GM23338 (cell line): ENCODE measurements around the gene HCST. TPM values are rescaled to one million over a fixed set of nuclear protein-coding genes. Genes with fewer than 3 reads are reported as not detected.
A peak's percentile ranks its signal among the peaks of the same experiment; 100 is the strongest.

Experiments
- ATAC-seq: fragments of 200-7000 bp; cut with Tn5 transposase; 3 replicates; pipeline ENCODE4 v1.9.1; 2020
- DNase-seq: peaks from one replicate; pipeline ENCODE4 v3.0.0-alpha.2; 2015; ENCODE audit warnings: low spot score
- H2AFZ ChIP-seq: fragments of 200-600 bp; sonication (generic); 2 replicates; pipeline ENCODE4 v1.8.0; 2016; ENCODE audit warnings: antibody characterized with exemption, mild to moderate bottlenecking, moderate library complexity
- H3F3A ChIP-seq: fragments of 200-600 bp; sonication (generic); replicated peaks from 2 replicates; pipeline ENCODE4 v1.8.0; 2017; ENCODE audit warnings: antibody characterized with exemption, mixed run types, low read depth
- H3K27ac ChIP-seq: fragments of 200-600 bp; sonication (generic); 2 replicates; pipeline ENCODE4 v1.6.1; 2016; ENCODE audit warnings: low read depth
- H3K27me3 ChIP-seq: fragments of 200-600 bp; sonication (generic); 2 replicates; pipeline ENCODE4 v1.8.0; 2016; ENCODE audit warnings: mild to moderate bottlenecking, mixed run types, moderate library complexity; ENCODE audit not compliant: insufficient read depth
- H3K36me3 ChIP-seq: fragments of 200-600 bp; sonication (generic); 2 replicates; pipeline ENCODE4 v1.8.0; 2016; ENCODE audit warnings: mild to moderate bottlenecking; ENCODE audit not compliant: insufficient read depth
- H3K4me1 ChIP-seq: fragments of 200-600 bp; sonication (generic); 2 replicates; pipeline ENCODE4 v1.8.0; 2016; ENCODE audit warnings: mild to moderate bottlenecking, moderate library complexity; ENCODE audit not compliant: insufficient read depth
- H3K4me2 ChIP-seq: fragments of 200-600 bp; sonication (generic); 2 replicates; pipeline ENCODE4 v1.7.1; 2017; ENCODE audit warnings: mixed run types
- H3K4me3 ChIP-seq: fragments of 200-600 bp; sonication (generic); 2 replicates; pipeline ENCODE4 v1.6.1; 2016; ENCODE audit warnings: mixed run types
- H3K79me2 ChIP-seq: fragments of 200-600 bp; sonication (generic); replicated peaks from 2 replicates; pipeline ENCODE4 v1.8.0; 2017; ENCODE audit warnings: mild to moderate bottlenecking; ENCODE audit not compliant: insufficient read depth
- H3K9me2 ChIP-seq: fragments of 200-600 bp; sonication (generic); 2 replicates; pipeline ENCODE4 v1.8.0; 2017; ENCODE audit not compliant: insufficient read depth
- H4K20me1 ChIP-seq: fragments of 200-600 bp; sonication (generic); replicated peaks from 2 replicates; pipeline ENCODE4 v1.8.0; 2017; ENCODE audit warnings: mild to moderate bottlenecking; ENCODE audit not compliant: insufficient read depth
- H3K27ac Mint-ChIP-seq: 2 replicates; pipeline ENCODE4 v1.8.0; 2020; ENCODE audit warnings: inconsistent platforms, mild to moderate bottlenecking, moderate library complexity, mixed read lengths
- H3K27me3 Mint-ChIP-seq: 3 replicates; pipeline ENCODE4 v1.8.0; 2022; ENCODE audit warnings: low read depth, mild to moderate bottlenecking, moderate library complexity, mixed read lengths, inconsistent platforms; ENCODE audit not compliant: insufficient read depth, poor library complexity
- H3K36me3 Mint-ChIP-seq: 3 replicates; pipeline ENCODE4 v1.8.0; 2021; ENCODE audit warnings: low read depth, mild to moderate bottlenecking, inconsistent platforms, moderate library complexity, mixed read lengths
- H3K4me1 Mint-ChIP-seq: 3 replicates; pipeline ENCODE4 v1.8.0; 2020; ENCODE audit warnings: mild to moderate bottlenecking, inconsistent platforms, mixed read lengths
- H3K4me3 Mint-ChIP-seq: 3 replicates; pipeline ENCODE4 v1.8.0; 2021; ENCODE audit warnings: moderate library complexity, mild to moderate bottlenecking, inconsistent platforms, mixed read lengths
- H3K9me3 Mint-ChIP-seq: 3 replicates; pipeline ENCODE4 v1.8.0; 2020; ENCODE audit warnings: moderate library complexity, mild to moderate bottlenecking, inconsistent platforms, mixed read lengths
- CTCF ChIP-seq, 2 experiments: fragments of 200-600 bp in 1 of 2; sonication (generic) in 1 of 2; conservative IDR thresholded peaks; 2 replicates each; pipeline versions ENCODE4 v1.5.1 to v1.6.1; 2016 to 2017; ENCODE audit warnings: antibody characterized with exemption in 2 of 2, low read depth in 2 of 2, mild to moderate bottlenecking in 2 of 2, moderate library complexity in 1 of 2
- ETS1 ChIP-seq: IDR thresholded peaks from 2 replicates; pipeline ENCODE4 v1.6.1; 2016; ENCODE audit warnings: antibody characterized with exemption
- NANOG ChIP-seq: IDR thresholded peaks from 2 replicates; pipeline ENCODE4 v1.6.1; 2016; ENCODE audit warnings: antibody characterized with exemption, borderline replicate concordance
- ZNF114 ChIP-seq: fragments of 250-450 bp; sonication (Bioruptor Pico); IDR thresholded peaks from 2 replicates; pipeline ENCODE4 v1.5.0; 2020; ENCODE audit warnings: mild to moderate bottlenecking, moderate library complexity
- polyA plus RNA-seq: library from polyadenylated mRNA; unstranded; fragments of >200 nt; fragmentation: Nextera tagmentation; extraction: Ambion mirVana; gene quantifications from 2 replicates; pipeline ENCODE4 v1.2.1, GENCODE V29; 2016
- total RNA-seq: library from RNA; depleted of rRNA; stranded (reverse); fragments of >200 nt; shearing (Covaris generic); gene quantifications from 2 replicates; pipeline ENCODE4 v1.2.3, GENCODE V29; 2014
- TF ChIP-seq, protein P1 (sequence below): fragments of 250-450 bp; sonication (Bioruptor Pico); IDR thresholded peaks from 2 replicates; pipeline ENCODE4 v1.5.0; 2020; ENCODE audit warnings: mild to moderate bottlenecking, moderate library complexity

The HCST gene
- total and polyA plus RNA-seq, 2 experiments from 2014 or later, result 2.1 TPM; not detected in 1

GRCh38 chr19:35919306-35919705 is 17.0 kb downstream of the HCST start (continued):
- TF ChIP-seq, protein P1, sequence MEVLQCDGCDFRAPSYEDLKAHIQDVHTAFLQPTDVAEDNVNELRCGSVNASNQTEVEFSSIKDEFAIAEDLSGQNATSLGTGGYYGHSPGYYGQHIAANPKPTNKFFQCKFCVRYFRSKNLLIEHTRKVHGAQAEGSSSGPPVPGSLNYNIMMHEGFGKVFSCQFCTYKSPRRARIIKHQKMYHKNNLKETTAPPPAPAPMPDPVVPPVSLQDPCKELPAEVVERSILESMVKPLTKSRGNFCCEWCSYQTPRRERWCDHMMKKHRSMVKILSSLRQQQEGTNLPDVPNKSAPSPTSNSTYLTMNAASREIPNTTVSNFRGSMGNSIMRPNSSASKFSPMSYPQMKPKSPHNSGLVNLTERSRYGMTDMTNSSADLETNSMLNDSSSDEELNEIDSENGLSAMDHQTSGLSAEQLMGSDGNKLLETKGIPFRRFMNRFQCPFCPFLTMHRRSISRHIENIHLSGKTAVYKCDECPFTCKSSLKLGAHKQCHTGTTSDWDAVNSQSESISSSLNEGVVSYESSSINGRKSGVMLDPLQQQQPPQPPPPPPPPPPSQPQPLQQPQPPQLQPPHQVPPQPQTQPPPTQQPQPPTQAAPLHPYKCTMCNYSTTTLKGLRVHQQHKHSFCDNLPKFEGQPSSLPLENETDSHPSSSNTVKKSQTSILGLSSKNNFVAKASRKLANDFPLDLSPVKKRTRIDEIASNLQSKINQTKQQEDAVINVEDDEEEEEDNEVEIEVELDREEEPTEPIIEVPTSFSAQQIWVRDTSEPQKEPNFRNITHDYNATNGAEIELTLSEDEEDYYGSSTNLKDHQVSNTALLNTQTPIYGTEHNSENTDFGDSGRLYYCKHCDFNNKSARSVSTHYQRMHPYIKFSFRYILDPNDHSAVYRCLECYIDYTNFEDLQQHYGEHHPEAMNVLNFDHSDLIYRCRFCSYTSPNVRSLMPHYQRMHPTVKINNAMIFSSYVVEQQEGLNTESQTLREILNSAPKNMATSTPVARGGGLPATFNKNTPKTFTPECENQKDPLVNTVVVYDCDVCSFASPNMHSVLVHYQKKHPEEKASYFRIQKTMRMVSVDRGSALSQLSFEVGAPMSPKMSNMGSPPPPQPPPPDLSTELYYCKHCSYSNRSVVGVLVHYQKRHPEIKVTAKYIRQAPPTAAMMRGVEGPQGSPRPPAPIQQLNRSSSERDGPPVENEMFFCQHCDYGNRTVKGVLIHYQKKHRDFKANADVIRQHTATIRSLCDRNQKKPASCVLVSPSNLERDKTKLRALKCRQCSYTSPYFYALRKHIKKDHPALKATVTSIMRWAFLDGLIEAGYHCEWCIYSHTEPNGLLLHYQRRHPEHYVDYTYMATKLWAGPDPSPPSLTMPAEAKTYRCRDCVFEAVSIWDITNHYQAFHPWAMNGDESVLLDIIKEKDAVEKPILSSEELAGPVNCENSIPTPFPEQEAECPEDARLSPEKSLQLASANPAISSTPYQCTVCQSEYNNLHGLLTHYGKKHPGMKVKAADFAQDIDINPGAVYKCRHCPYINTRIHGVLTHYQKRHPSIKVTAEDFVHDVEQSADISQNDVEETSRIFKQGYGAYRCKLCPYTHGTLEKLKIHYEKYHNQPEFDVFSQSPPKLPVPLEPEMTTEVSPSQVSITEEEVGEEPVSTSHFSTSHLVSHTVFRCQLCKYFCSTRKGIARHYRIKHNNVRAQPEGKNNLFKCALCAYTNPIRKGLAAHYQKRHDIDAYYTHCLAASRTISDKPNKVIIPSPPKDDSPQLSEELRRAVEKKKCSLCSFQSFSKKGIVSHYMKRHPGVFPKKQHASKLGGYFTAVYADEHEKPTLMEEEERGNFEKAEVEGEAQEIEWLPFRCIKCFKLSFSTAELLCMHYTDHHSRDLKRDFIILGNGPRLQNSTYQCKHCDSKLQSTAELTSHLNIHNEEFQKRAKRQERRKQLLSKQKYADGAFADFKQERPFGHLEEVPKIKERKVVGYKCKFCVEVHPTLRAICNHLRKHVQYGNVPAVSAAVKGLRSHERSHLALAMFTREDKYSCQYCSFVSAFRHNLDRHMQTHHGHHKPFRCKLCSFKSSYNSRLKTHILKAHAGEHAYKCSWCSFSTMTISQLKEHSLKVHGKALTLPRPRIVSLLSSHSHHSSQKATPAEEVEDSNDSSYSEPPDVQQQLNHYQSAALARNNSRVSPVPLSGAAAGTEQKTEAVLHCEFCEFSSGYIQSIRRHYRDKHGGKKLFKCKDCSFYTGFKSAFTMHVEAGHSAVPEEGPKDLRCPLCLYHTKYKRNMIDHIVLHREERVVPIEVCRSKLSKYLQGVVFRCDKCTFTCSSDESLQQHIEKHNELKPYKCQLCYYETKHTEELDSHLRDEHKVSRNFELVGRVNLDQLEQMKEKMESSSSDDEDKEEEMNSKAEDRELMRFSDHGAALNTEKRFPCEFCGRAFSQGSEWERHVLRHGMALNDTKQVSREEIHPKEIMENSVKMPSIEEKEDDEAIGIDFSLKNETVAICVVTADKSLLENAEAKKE (CRISPR knock-in tag), result no peak
- TF ChIP-seq CTCF (conservative IDR thresholded peaks at IDR 0.05; ENCODE audit: low read depth in 2 of 2) (no peak), NANOG (no peak), ZNF114 (CRISPR knock-in tag) (no peak)

GRCh38 chr19:35921012-35921411 is 18.7 kb downstream of the HCST start:
- Histone ChIP-seq H4K20me1 (no peaks in the 10 kb centered on the region), H3K27ac (no peak overlapping the region), H3F3A (no peaks in the 10 kb centered on the region), H3K9me2 (no peaks in the 10 kb centered on the region), H3K4me3 (no peak overlapping the region), H3K36me3 (no peaks in the 10 kb centered on the region), H3K4me2 (no peak overlapping the region), H3K4me1 (peaks cover 6% of the 10 kb centered on the region; the same call in 1 of the 2 replicates), H2AFZ (no peak overlapping the region), H3K27me3 (no peaks in the 10 kb centered on the region), H3K79me2 (no peaks in the 10 kb centered on the region)
- TF ChIP-seq ETS1 (no peak), CTCF (conservative IDR thresholded peaks at IDR 0.05; ENCODE audit: low read depth in 2 of 2) (0 out of 4 replicates have a peak, but pooled peaks of 1 of the 2 experiments have one; percentile 2)
- H3K27ac Mint-ChIP-seq, result no peak overlapping the region
- peaks cover 6% of the 10 kb centered on the region; the same call in 2 of the 3 replicates for H3K36me3 Mint-ChIP-seq
- peaks cover 4% of the 10 kb centered on the region for H3K27me3 Mint-ChIP-seq
- H3K4me1 Mint-ChIP-seq, result peaks cover 8% of the 10 kb centered on the region; the same call in 1 of the 3 replicates
- ATAC-seq (no peak), DNase-seq (no peak)
- no peak overlapping the region for H3K4me3 Mint-ChIP-seq
- peaks cover 10% of the 10 kb centered on the region for H3K9me3 Mint-ChIP-seq
